Caco-2 (cell line): Measurements from ENCODE around the gene UCN2. TPM values are rescaled to one million over a fixed set of nuclear protein-coding genes. Genes with fewer than 3 reads are reported as not detected.

ENCODE experiments used
- BruUV-seq: library from RNA; stranded (reverse); fragments of 400-500 nt; replicated peaks from 2 replicates; lab custom pipeline; 2021; lab: Mats Ljungman, UMichigan
- CTCF ChIA-PET: fragments of 300-600 bp; sonication (Branson Sonifier 250); formaldehyde crosslinking; loops from one replicate; lab custom pipeline; 2022; ENCODE audit warnings: antibody characterized with exemption; lab: Charles Lee
- POLR2A ChIA-PET: fragments of 300-600 bp; sonication (Branson Sonifier 250); formaldehyde crosslinking; loops from one replicate; lab custom pipeline; 2022; ENCODE audit warnings: antibody characterized with exemption; lab: Charles Lee
- DNase-seq, 2 experiments: peaks; one replicate each; pipeline versions ENCODE4 v3.0.0 to v3.0.0-alpha.2; 2020 to 2022
- H3K27me3 ChIP-seq: replicated peaks from 2 replicates; pipeline ENCODE4 v1.6.0; 2011; ENCODE audit warnings: low read length; ENCODE audit not compliant: control insufficient read depth, insufficient read depth
- H3K36me3 ChIP-seq: 2 replicates; pipeline ENCODE4 v1.5.1; 2011; ENCODE audit warnings: low read length; ENCODE audit not compliant: control insufficient read depth, insufficient read depth
- H3K4me1 ChIP-seq: fragments of 250-450 bp; sonication (Bioruptor Pico); 2 replicates; pipeline ENCODE4 v1.5.1; 2020; ENCODE audit warnings: mild to moderate bottlenecking
- H3K4me3 ChIP-seq: 2 replicates; pipeline ENCODE4 v1.5.1; 2011; ENCODE audit warnings: low read depth, mild to moderate bottlenecking, control low read depth, low read length
- H3K9me3 ChIP-seq: fragments of 250-450 bp; sonication (Bioruptor Pico); 2 replicates; pipeline ENCODE4 v1.5.1; 2020; ENCODE audit warnings: mild to moderate bottlenecking, moderate library complexity
- H3K27ac Mint-ChIP-seq: one replicate; pipeline ENCODE4 v1.8.0; 2022; ENCODE audit warnings: mixed read lengths; ENCODE audit not compliant: unreplicated experiment
- H3K27me3 Mint-ChIP-seq: one replicate; pipeline ENCODE4 v1.8.0; 2022; ENCODE audit warnings: mixed read lengths; ENCODE audit not compliant: insufficient read depth, unreplicated experiment
- H3K36me3 Mint-ChIP-seq: one replicate; pipeline ENCODE4 v1.8.0; 2022; ENCODE audit warnings: mild to moderate bottlenecking, mixed read lengths; ENCODE audit not compliant: insufficient read depth, unreplicated experiment
- H3K4me1 Mint-ChIP-seq: one replicate; pipeline ENCODE4 v1.8.0; 2022; ENCODE audit warnings: low read depth, mixed read lengths; ENCODE audit not compliant: unreplicated experiment
- H3K4me3 Mint-ChIP-seq: one replicate; pipeline ENCODE4 v1.8.0; 2022; ENCODE audit warnings: mild to moderate bottlenecking, moderate library complexity, mixed read lengths; ENCODE audit not compliant: unreplicated experiment
- H3K9me3 Mint-ChIP-seq: one replicate; pipeline ENCODE4 v1.8.0; 2022; ENCODE audit warnings: mixed read lengths; ENCODE audit not compliant: unreplicated experiment
- CTCF ChIP-seq, 2 experiments: fragments of 200-600 bp in 1 of 2; IDR thresholded peaks; 1 replicate in 1 of 2; 2 replicates in 1 of 2; pipeline versions ENCODE4 v1.5.1 to v1.8.0; 2011 to 2022; ENCODE audit warnings: antibody characterized with exemption in 1 of 2, control low read depth in 1 of 2, inconsistent platforms in 1 of 2, low read depth in 1 of 2, low read length in 1 of 2, mild to moderate bottlenecking in 1 of 2, moderate library complexity in 1 of 2; ENCODE audit not compliant: insufficient read depth in 1 of 2, severe bottlenecking in 1 of 2, unreplicated experiment in 1 of 2
- intact Hi-C: fragments of 100-400 bp; cut with micrococcal nuclease; formaldehyde crosslinking; loops from one replicate; pipeline ENCODE4 v1.10.0; 2022; ENCODE audit not compliant: unreplicated experiment
- total RNA-seq: library from RNA; stranded (reverse); gene quantifications from 2 replicates; pipeline ENCODE4 v1.2.3, GENCODE V29; 2022

Gene UCN2
- total RNA-seq, 1 experiment from 2014 or later: 0.54 TPM

GRCh38 chr3:48599509-48600285 lies 36.1 kb upstream of the UCN2 start:
- H3K4me3 Mint-ChIP-seq: no peak overlapping the region

GRCh38 chr3:48599077-48599501 lies 35.5 kb upstream of the UCN2 start:
- Mint-ChIP-seq H3K9me3 (no peaks in the 10 kb centered on the region), H3K4me1 (peaks cover 7% of the 10 kb centered on the region), H3K27ac (no peak overlapping the region), H3K27me3 (no peaks in the 10 kb centered on the region), H3K4me3 (no peak overlapping the region), H3K36me3 (peaks cover 60% of the 10 kb centered on the region)
- peaks cover 12% of the 10 kb centered on the region for H3K4me1 ChIP-seq
- ChIA-PET CTCF (no interaction called here), POLR2A (no interaction called here)
- BruUV-seq: no TSS peak
- no peaks in the 10 kb centered on the region for H3K27me3 ChIP-seq
- peaks cover 2% of the 10 kb centered on the region for H3K36me3 ChIP-seq
- no peak overlapping the region for H3K4me3 ChIP-seq
- TF ChIP-seq CTCF (IDR thresholded peaks at IDR 0.05; ENCODE audit: insufficient read depth in 1 of 2, low read depth in 1 of 2, low read length in 1 of 2, severe bottlenecking in 1 of 2, unreplicated experiment in 1 of 2): no peak
- DNase-seq: no peak
- intact Hi-C loops: no loop called here
- H3K9me3 ChIP-seq: no peaks in the 10 kb centered on the region

More at GRCh38 chr3:48599509-48600285, 36.1 kb upstream of the UCN2 start:
- no peaks in the 10 kb centered on the region for H3K9me3 Mint-ChIP-seq
- no peak for TF ChIP-seq CTCF (IDR thresholded peaks at IDR 0.05; ENCODE audit: insufficient read depth in 1 of 2, low read depth in 1 of 2, low read length in 1 of 2, severe bottlenecking in 1 of 2, unreplicated experiment in 1 of 2)
- intact Hi-C loops: no loop called here
- CTCF ChIA-PET: no interaction called here
- POLR2A ChIA-PET: no interaction called here
- no peaks in the 10 kb centered on the region for H3K27me3 ChIP-seq
- H3K36me3 ChIP-seq: peaks cover 3% of the 10 kb centered on the region
- DNase-seq: no peak
- no peaks in the 10 kb centered on the region for H3K27me3 Mint-ChIP-seq
- no peak overlapping the region for H3K4me3 ChIP-seq
- BruUV-seq: no TSS peak
- peaks cover 12% of the 10 kb centered on the region for H3K4me1 ChIP-seq
- H3K36me3 Mint-ChIP-seq: peaks cover 66% of the 10 kb centered on the region
- no peak overlapping the region for H3K27ac Mint-ChIP-seq
- no peaks in the 10 kb centered on the region for H3K9me3 ChIP-seq
- peaks cover 7% of the 10 kb centered on the region for H3K4me1 Mint-ChIP-seq

- no peak for TF ChIP-seq CTCF (IDR thresholded peaks at IDR 0.05; ENCODE audit: insufficient read depth in 1 of 2, low read depth in 1 of 2, low read length in 1 of 2, severe bottlenecking in 1 of 2, unreplicated experiment in 1 of 2)
- Histone ChIP-seq H3K9me3 (no peaks in the 10 kb centered on the region), H3K4me1 (peaks cover 12% of the 10 kb centered on the region), H3K4me3 (no peak overlapping the region), H3K27me3 (no peaks in the 10 kb centered on the region), H3K36me3 (peaks cover 2% of the 10 kb centered on the region)
- Mint-ChIP-seq H3K4me3 (no peak overlapping the region), H3K9me3 (no peaks in the 10 kb centered on the region), H3K4me1 (peaks cover 7% of the 10 kb centered on the region), H3K27me3 (no peaks in the 10 kb centered on the region), H3K36me3 (peaks cover 54% of the 10 kb centered on the region), H3K27ac (no peak overlapping the region)
- BruUV-seq: no TSS peak
- POLR2A ChIA-PET: interaction anchor here (1.7 kb wide), 1 partner anchor 152 kb away, joined by 3 read pairs; the partner anchor contains the start of gene ATRIP
- DNase-seq: peak; percentile 41 to 65
- intact Hi-C loops: no loop called here
- CTCF ChIA-PET: no interaction called here
These were observed 34.9 kb upstream of the UCN2 start for GRCh38 chr3:48598323-48599076.
